HG03060 (cell line): ENCODE data around the gene ZNF528.

Experiments
- ATAC-seq: cut with Tn5 transposase; IDR thresholded peaks from one replicate; pipeline ENCODE4 v1.9.1; 2021; ENCODE audit warnings: low read depth, moderate number of reproducible peaks; ENCODE audit not compliant: unreplicated experiment

Gene ZNF528

DNA sequence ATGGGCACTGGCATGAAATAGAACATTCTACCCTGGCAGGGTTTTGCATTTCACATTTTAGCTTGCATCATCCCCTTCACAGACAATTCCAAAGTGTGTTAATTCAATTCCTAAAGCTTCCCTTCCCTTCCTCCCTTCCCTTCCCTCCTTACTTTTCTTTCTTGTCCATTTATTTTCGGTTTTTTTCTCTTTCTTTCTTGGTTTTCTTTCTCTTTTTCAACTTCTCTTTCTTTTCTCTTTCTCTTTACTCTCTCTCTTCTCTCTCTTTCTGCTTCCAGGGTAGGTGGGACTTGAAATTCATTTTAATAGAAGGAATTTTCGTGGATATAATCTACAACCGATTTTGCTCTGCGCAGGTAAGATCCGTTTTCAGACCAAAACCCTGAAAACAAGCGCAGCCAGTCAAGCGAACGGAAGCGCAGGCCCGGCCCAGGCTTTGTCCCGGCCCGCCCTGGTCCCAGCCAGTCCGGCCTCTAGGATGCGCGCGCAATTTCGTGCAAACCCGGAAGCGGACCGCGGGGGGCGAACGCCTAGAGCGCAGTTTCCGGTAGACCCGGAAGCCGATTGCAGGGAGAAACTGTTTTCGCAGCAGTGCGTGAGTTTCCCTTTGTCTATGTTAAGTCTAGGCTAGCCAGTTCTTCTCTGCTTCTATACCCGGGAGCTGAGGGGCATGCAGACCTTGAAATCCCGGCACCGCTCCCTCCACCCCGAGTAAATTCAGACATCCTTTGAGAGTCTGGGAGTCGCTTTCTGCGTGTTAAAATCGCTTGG, at the start of gene ZNF528:
Gene ZNF528 (plus strand): TSS at position 540 of the 771 bp plus-strand sequence. CDS start 4,165 bp downstream, outside the sequence.
- no peak for ATAC-seq

DNA sequence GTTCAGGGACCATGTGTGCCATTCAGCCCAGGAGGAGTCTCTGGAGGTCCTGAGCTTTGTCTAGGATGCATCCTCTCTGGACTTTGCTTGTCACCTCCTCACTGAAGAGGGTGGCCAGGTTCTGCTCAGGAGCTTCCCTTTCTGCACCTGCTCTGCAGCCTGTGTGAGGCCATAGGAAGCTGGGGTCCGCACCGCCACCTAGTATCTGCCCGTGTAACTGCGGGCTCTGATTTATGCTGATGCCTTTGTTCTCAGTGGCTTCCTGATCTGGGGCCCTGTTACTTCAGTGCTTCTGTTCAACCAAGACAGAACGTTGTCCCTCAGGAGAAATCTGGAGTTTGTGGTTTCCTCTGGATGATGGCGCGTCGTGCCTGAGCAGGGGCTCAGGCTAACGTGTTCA, 46.1 kb upstream of the ZNF528 start:
- no peak for ATAC-seq

DNA sequence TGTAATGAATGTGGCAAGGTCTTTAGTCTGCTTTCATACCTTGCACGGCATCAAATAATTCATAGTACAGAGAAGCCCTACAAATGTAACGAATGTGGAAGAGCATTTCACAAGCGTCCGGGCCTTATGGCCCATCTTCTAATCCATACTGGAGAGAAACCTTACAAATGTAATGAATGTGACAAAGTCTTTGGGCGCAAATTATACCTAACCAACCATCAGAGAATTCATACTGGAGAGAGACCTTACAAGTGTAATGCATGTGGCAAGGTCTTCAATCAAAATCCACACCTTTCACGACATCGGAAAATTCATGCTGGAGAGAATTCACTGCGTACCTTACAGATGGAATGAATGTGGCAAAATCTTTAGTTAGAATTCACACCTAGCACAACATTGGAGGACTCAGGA, 31.2 kb upstream of the ZNF528 start:
- no peak for ATAC-seq

DNA sequence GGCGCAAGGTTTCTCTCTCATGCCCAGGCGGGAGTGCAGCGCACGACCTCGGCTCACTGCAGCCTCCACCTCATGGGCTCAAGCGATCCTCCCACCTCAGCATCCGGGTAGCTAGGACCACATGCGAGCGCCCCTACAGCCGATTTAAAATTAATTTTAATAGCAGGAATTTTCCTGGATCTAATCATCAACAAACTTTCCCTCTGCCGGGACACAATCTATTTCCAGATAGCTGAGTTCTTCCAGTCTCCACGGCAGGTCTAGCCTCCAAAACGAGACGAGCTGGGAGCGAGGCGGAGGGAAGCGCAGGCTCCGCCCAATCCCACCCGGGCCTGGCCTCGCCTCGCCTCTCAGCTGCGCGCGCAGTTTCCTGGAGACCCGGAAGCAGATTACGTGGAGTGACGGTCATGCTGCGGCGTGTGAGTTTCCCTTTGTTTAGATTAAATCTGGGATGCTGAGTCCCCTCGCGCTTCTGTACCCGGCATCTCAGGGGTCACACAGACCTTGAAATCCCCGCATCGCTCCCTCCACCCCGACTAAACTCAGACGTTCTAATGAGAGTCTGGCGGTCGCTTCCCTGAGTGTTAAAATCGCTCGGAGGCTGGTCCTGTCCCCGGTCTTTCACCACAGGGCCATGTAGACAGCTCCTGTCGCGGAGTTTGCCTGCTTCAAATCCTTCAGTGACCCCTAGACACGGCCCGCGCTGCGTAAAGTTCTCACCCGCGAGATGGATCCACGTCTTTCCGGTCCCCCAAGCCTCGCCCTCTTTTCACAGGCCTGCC, 27.9 kb upstream of the ZNF528 start, which contains the start of gene ZNF880:
Gene ZNF880 (plus strand): TSS at position 365 of the 782 bp plus-strand sequence. CDS start 43 bp downstream, at position 408.
- no peak for ATAC-seq

DNA sequence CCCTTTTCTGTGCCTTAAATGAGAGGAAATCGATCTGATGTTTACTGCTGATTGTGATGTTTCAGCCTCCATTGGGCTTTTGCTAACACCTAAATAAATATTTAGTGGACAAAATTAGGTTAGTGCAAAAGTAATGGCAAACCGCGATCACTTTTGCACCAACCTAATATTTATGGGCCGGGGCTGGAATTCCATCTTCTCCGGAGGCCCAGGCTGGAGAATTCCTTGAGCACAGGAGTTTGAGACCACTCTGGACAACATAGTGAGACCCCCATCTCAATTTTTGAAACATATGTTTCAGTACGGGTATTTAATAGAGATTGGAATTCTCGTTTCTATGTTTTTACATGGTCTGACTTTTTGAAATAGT, 27.3 kb upstream of the ZNF528 start:
- ATAC-seq: no peak

DNA sequence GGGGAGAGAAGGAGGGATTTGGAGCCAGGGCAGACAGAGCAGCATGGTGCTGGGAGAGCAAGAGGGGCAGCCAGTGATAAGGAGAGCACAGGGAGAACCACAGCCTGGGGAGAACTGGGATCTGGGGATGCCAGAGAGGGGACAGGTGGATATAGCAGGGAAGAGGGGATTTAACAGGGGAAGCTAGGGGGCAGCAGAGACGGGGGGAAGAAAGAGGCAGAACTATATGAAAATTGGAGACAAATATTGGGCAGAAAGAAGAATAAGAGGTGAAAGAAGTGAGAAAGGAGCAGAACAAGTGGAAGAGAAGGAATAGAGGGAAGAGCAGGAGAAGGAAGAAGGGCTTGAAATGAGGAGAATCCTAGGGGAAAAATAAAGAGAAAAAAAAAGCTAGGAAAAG, 6.5 kb upstream of the ZNF528 start:
- no peak for ATAC-seq

DNA sequence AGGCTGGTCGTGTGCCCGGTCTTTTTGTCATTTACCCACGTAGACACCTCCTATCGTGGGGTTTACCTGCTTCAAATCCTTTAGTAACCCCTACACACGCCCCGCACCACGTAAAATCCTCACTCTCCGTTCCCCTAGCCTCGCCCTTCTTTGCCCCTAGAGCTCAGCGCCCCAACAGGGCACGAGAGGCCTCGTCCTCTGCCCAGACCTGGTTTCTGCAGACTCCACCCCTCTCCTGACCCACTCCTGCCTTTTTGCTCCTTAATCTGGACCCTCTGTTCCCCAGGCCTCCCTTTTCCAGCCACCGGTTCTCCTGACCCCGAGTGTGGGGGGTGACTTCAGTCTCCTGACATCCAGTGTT, 412 bp downstream of the ZNF528 start:
- no peak for ATAC-seq

DNA sequence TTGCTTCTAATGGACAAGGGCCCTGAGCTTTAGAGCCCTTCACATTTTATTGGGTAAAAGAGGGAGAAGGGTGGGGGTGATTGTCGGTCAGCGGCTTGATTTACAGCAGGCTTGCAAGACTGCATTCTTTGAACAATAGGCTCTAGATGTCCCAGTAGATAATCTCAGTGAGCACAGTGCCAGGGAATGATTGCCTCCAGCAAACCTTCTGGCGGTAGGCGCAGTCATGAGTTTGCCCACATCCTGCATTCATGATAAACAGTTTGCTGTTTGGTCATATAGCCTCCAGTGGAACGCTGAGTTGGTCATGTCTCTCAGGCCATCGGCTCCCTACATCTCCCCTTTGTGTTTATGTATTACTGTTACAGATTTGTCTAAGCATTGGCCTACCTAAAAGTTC, 12.6 kb downstream of the ZNF528 start:
- no peak for ATAC-seq

DNA sequence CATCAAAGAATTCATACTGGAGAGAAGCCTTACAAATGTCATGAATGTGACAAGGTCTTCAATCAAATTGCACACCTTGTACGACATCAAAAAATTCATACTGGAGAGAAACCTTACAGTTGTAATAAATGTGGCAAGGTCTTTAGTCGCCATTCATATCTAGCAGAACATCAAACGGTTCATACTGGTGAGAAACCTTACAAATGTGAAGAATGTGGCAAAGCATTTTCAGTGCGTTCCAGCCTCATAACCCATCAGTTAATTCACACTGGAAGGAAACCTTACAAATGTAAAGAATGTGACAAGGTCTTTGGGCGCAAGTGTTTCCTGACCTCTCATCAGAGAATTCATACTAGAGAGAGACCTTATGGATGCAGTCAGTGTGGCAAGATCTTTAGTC, 18.1 kb downstream of the ZNF528 start:
- ATAC-seq: no peak

DNA sequence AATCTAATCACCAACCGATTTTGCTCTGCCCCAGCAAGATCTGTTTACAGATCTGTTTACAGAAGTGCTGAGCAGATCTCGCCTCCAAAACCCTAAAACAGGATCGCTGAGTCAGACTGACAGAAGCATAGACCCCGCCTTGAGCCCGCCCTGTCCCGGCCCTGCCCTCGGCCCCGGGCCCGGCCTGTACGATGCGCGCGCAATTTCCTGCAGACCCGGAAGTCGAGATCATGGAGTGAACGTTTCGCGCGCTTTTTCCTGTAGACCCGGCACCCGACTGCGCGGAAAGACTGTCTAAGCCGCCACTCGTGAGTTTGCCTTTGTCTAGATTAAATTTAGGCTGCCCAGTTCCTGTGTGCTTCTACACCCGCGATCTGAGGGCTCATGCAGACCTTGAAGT, 31.3 kb downstream of the ZNF528 start, which contains the start of gene ZNF534:
Gene ZNF534 (plus strand): TSS at position 212 of the 400 bp plus-strand sequence. CDS start 2,327 bp downstream, outside the sequence.
- ATAC-seq: no peak

DNA sequence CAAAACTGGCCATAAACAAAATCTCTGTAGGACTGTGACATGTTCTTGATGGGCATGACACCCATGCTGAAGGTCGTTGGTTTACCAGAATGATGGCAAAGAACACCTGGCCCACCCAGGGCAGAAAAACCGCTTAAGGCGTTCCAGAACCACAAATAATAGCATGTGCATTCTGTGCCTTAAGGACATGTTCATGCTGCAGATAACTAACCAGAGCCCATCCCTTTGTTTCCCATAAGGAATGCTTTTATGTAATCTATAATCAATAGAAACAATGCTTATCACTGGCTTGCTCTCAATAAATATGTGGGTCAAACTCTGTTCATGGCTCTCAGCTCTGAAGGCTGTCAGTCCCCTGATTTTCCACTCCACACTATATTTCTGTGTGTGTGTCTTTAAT, 44.5 kb downstream of the ZNF528 start:
- no peak for ATAC-seq

DNA sequence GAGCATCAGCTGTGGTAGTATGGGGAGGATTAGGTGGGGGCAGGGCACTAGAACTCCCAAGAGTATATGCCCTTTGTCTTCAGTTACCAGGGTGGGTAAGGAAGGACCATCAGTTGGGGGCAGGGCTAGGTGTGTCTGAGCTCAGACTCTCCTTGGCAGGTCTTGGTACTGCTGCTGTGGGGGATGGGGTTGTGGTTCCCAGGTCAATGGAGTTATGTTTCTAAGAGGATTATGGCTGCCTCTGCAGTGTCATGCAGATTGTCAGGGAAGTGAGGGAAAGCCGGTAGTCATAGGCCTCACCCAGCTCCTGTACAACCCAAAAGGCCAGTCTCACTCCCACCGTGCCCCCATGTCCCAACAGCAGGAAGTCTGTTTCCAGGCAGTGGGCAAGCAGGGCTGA, 46.9 kb downstream of the ZNF528 start:
- no peak for ATAC-seq

DNA sequence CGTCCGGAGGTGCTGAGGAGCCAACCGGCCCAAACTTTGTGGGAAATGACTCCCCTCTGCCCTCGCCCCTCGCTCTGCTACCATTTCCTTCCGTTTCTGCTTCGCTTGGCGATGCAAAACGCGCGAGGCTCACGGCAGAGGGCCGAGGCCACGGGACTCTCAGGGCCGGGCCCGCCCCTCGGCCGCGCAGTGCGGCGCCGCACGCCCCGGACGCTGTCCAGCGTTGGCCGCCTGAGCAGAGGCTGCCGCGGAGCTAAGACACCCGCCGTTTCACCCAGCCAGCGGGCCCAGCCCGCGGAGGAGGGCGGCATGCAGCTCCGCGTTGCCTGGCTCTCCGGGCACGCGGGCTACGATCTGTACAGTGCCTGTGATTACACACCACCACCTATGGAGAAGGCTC, 53.6 kb downstream of the ZNF528 start:
- ATAC-seq: no peak

DNA sequence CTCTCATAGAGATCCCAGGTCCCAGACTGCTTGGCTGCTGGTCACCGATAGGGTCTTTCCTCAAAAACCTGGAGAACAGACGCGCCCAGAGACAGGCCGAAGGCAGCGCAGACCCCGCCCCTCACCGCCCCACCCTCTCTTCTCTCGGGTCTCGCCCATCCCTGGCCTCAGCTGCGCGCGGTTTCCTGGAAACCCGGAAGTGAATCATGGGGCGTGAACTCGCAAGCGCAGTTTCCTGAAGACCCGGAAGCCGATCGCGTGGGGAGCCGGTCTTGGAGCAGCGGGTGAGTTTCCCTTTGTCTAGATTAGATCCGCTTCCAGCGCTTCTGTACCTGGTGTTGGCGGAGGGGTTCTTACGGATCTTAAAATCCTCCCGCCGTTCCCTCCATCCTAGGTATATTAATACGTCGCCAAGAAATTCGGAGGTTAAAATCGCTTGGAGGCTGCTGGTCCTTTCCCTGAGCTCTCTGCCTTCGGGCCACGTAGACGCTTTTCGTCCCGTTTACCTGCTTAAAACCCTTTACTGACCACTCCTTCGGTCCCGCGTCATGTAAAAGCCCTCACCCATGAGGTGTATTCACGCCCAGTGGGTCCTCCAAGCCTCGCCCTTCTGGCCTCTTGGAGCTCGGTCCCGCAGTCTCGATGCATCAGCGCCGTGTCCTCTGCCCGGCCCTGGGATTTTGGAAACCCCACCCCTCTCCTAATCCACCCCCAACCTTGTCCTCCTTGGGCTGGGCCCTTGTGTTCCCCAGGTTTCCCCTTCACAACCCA, 55.9 kb downstream of the ZNF528 start, which contains the start of gene ZNF578:
Gene ZNF578 (plus strand): TSS at position 230 of the 771 bp plus-strand sequence. CDS start 48,293 bp downstream, outside the sequence.
- no peak for ATAC-seq

DNA sequence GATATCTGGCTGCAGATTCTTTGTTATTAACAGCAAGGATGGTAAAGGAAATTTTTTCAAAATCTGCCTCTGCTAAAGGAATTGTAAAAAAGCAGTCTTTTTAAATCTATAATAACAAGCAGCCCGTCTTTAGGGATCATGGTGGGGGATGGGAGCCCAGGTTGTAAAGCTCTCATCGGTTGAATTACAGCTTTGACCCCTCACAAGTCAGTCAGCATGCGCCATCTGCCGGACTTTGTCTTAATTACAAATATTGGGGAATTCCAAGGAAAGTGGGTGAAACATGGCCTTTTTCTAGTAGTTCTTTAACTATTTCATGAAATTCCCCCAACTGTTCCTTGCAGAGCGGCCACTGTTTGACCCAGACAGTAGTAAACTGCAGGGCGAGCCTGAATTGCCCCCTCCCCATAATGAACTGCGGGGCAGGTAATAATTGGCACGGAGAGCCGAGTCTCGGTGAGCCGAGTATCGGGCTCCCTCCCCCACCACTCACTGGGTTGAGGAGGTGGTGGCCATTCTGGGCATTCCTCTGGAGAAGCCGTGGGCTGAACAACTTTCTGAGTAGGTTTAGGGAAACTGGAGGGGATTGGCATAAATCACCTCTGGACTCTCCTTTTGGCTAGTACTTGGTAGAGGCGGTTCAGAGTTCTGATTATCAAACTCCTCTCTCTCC, 67.3 kb downstream of the ZNF528 start:
- no peak for ATAC-seq
